ENCODE results near the gene VAT1L.
A peak's percentile ranks its signal among the peaks of the same experiment; 100 is the strongest.
"Not testable (repeated sequence)": the region's sequence is repeated elsewhere in the genome, so short reads cannot be mapped to it uniquely, and the experiment has no call there.

Gene VAT1L

DNA sequence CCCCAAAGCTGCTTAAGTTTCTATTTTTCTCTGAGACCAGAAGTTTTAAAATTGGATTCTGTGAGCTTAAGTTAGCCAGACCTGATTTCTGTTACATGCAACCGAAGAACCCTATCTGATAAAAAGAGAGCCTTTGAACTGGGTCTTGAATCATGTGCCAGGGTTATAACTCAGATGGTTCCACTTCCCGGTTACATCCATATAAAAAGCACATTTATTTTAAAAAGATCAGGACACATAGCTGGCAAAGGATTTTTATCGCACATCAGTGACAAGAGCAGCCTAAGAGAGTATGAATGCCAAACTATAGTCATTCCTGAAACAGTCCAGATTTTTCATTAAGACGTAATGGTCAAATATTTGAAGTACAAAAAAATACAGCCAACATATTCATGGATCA, 201.5 kb downstream of the VAT1L start:
- DNase-seq (ENCODE audit: low read depth, low spot score) = no peak

GRCh38 chr16:77991701-77992100, 203.3 kb downstream of the VAT1L start:
- no peak for DNase-seq (ENCODE audit: low read depth, low spot score)

GRCh38 chr16:77992381-77992780, 204.0 kb downstream of the VAT1L start:
- not testable (repeated sequence) for DNase-seq (ENCODE audit: low read depth, low spot score)

DNA sequence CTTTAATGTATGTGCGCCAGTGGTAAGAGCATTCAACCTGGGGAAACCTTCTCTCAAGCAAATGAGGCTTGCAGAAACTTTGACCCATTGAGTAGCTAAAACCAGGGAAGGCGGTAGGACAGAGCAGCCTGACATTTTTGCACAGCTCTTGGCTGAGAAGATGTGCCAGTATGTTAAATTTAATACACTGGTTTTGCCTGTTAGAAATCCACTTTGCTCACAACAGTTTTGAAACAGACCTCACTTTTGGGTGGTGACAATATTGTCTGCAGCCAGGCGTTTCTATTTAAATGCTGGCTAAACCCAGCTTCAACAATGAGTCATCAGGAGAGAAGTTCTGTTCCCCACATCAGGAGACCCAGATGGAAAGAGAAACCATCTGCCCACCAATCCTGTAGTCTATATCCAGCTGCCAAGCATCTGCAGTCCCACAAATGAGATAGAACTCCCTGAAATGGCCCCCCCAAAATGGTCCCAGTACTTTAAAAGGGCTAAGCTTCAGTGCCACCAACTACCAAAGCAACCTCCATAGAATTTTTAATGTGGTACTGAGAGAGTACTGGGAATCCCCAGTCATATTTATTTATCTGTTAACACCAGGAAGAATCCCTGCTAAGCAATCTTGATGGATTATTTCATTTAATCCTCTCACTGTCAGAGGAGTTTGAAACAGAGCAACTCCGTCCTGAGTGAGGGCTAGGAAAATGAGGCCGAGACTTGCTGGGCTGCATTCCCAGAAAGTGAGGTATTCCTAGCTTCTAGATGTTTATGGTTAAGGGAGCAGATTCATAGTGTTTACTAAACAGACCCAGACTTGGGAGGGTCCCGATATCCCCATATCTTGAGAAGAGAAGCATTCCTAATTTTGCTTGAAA, 205.0 kb downstream of the VAT1L start:
- no peak for DNase-seq (ENCODE audit: low read depth, low spot score)

DNA sequence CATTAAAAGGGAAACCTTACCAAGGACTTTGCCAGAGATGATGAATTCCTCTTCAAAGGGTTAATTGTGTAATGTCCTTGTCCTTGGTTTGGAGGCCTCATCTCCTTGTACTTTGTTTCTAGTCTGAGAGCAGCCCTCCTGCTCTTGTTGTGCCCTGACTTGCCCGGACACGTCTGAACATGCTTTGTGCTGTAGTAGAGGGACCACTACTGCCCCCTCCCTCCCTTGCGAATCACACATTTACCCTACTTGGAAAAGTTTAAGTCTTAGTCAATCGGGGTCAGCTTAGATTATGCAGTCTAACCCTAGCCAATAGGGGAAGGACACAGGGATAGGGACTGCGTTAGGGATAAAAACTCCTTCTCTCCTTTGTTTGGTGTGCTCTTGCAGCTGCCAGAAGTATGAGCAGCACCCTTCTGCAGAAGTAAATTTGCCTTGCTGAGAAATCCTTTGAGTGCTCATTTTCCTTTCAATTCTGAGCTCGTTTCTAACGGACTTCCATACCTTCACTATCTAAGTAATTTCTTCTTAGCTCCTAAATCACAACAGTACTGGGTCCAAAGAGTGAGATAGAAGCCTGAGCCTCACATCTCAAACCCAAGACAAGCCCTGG, 207.6 kb downstream of the VAT1L start:
- DNase-seq (ENCODE audit: low read depth, low spot score) = no peak

DNA sequence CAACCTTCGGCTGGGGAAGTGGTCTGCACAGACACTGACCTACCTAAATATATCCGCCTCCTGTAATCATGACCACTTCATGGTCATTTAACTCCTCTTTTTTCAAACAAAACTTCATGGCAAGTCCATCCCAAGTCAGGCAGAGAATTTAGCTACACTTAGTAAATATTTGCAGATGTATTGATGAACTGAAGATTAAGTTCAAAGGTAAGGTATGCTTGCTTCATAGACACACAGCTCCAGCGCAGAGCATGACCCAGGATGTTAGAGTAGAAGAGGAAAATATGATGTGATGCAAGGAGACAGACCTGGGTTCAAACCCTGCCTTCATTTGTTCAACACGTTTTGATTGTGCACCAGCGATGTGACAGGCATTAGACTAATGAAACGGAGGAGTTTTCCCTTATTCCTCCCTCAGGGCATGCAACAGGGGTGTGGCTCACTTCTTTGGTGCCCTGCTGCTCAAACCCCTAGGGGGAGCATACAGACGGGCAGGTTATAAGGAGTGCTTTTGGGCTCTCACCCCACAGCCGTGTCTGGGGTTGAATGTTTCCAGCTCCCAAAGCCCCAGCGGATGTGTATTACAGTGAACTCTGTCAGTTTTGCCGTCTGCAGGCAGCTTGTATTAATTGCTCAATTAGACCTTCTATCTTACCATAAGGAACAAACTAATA, 210.1 kb downstream of the VAT1L start:
- DNase-seq (ENCODE audit: low read depth, low spot score) = no peak

DNA sequence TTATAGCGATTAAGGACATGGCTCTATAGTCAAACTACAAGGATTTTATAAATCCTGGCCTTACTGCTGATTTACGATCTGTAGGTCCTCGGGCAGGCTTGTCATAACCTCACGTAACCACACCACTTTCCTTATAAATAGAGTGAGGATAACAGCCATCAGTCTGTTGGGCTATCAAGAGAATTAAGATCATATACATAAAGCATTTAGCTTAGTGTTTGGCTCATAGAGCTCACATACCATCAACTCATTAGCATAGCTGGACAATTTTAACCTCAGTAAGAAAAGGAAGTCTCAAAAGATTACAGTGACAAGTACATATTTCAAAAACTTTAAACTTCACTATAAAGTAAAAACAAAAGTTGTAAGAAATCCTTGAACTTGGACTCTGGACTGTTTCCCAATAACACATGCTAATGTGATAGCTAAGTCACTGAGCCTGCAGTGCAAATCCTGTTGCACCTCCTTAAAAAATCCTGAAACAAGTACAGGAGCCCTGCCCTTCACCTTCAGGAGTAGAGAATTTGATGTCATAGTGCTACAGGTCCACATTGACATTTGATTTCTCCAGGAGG, 213.2 kb downstream of the VAT1L start:
- no peak for DNase-seq (ENCODE audit: low read depth, low spot score)

DNA sequence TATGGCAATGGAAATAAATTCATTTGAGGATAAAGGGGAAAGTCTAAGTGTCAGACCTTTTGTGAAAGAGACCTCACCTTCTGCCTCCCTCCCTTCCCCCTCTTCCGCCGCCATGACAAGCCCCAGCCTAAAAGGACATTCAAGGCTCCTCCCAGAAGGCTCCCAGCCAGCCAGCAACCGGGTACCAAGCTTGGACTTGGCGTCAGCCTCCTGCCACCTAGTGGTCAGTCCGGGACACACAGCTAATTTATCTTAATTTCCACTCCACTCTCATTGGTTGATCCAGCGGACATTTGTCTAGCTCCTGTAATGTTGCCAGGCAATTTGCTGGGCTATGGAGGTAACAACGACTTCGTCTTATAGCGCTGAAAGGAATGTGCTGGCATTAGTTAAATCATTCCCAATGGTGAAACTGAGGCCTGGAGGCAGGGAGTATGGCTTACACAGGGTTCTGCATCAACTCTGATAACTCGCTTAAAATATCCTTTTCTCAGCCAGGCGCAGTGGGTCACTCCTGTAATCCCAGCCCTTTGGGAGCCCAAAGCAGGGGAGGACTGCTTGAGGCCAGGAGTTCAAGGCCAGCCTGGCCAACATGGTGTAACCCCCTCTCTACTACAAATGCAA, 214.7 kb downstream of the VAT1L start:
- DNase-seq (ENCODE audit: low read depth, low spot score) = peak; percentile 21

- DNase-seq (ENCODE audit: low read depth, low spot score) = no peak
These were observed 216.2 kb downstream of the VAT1L start for GRCh38 chr16:78004517-78004916.

DNA sequence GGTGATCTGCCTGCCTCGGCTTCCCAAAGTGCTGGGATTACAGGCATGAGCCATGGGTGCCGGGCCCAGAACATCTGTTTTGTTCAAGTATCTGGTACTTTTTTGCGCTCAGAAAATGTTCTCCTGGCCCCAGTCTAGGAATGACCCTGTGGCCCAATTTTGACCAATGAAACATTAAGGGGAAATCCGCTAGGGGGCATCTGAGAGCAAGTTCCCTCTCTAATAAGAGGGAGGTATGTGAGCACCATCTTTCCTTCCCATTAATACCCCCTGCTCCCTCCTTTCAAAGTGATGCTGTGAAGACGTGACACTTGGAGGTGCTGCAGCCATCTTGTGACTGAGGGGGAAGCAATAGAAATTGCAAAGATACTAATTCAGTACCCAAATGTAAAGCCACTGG, 217.5 kb downstream of the VAT1L start:
- no peak for DNase-seq (ENCODE audit: low read depth, low spot score)

DNA sequence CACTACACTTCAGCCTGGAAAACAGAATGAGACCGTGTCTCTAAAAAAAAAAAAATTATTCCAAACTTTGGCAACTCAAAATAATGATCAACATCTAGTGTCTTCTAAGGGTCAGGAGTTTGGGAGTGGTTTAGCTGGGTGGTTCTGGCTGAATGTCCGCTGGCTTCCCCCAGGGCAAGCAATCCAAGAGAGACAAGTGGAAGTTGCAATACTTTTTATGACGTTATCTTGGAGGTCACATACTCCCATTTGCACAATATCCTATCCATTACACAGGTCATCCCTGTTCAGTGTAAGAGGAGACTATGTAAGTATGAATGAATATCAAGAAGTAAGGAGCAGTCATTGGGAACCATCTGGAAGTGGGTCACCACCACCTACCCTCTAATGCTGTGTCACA, 218.8 kb downstream of the VAT1L start:
- DNase-seq (ENCODE audit: low read depth, low spot score) = no peak

GRCh38 chr16:78022347-78023060, 234.1 kb downstream of the VAT1L start, which contains the start of gene CLEC3A:
TSS of gene CLEC3A (plus strand) at chr16:78022548. CDS start at chr16:78022627, 79 bp downstream.
- no peak for DNase-seq (ENCODE audit: low read depth, low spot score)

- no peak for DNase-seq (ENCODE audit: low read depth, low spot score)
These were observed 235.8 kb downstream of the VAT1L start for GRCh38 chr16:78024159-78024558.

DNA sequence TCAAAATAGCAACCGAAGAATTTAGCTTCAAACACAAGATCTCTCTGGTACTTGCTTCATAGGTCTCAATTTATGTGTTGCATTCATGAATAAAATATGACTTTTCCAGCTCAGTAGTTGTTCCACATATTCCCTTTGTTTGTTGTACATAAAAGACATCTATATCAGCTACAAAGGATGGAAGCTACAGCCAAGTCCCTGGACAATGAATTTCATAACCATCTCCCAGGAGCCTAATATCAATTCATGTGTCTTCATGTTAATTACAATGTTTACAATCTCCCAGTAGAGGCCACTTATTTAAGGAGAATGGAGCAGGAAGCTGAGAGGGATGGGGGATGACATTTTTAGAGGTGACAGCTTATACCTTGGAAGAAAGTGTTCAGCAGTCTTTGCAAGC, 237.3 kb downstream of the VAT1L start:
- DNase-seq (ENCODE audit: low read depth, low spot score) = no peak

DNA sequence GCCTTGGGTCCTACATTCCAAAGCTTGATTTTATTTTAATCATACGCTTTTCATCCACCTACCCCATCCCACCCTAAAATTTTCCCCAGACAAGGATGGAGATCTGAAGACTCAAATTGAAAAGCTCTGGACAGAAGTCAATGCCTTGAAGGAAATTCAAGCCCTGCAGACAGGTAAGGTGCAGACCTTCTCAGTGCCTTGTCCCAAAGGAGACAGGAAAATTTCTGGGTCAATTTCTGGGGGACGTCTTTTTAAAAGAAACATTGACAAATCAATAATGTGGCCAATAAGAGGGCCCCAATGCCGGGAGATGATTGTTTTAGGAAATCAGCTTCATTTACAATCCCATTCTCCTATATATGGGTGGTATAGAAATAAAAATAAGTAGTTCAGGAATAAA, 239.7 kb downstream of the VAT1L start:
- no peak for DNase-seq (ENCODE audit: low read depth, low spot score)
